Endodermal cell (in vitro differentiated cells): ENCODE measurements around the gene CTR9. TPM values are rescaled to one million over a fixed set of nuclear protein-coding genes. Genes with fewer than 3 reads are reported as not detected.

Source experiments
- DNase-seq: peaks from one replicate; pipeline ENCODE4 v3.0.0-alpha.2; 2017
- H3K27ac ChIP-seq: 2 replicates; pipeline ENCODE4 v1.5.1; 2013; ENCODE audit warnings: mild to moderate bottlenecking, low read depth, low read length, moderate library complexity
- H3K27me3 ChIP-seq: 2 replicates; pipeline ENCODE4 v1.6.1; 2013; ENCODE audit warnings: mild to moderate bottlenecking, low read length, moderate library complexity; ENCODE audit not compliant: insufficient read depth, control insufficient read depth, poor library complexity, severe bottlenecking
- H3K36me3 ChIP-seq: 2 replicates; pipeline ENCODE4 v1.7.0; 2013; ENCODE audit warnings: mild to moderate bottlenecking, low read length, moderate library complexity; ENCODE audit not compliant: control insufficient read depth, insufficient read depth
- H3K4me1 ChIP-seq: one replicate; pipeline ENCODE4 v1.7.0; 2013; ENCODE audit warnings: low read length; ENCODE audit not compliant: control insufficient read depth, insufficient read depth
- H3K4me3 ChIP-seq: 2 replicates; pipeline ENCODE4 v1.5.1; 2013; ENCODE audit warnings: mild to moderate bottlenecking, low read length, moderate library complexity
- H3K9ac ChIP-seq: 2 replicates; pipeline ENCODE4 v1.6.1; 2013; ENCODE audit warnings: mild to moderate bottlenecking, low read length, moderate library complexity; ENCODE audit not compliant: poor library complexity, severe bottlenecking; ENCODE audit errors: extremely low read depth
- H3K9me3 ChIP-seq: 2 replicates; pipeline ENCODE4 v1.6.1; 2013; ENCODE audit warnings: mild to moderate bottlenecking, low read length, moderate library complexity; ENCODE audit not compliant: control insufficient read depth
- H3K27ac Mint-ChIP-seq: 2 replicates; pipeline ENCODE4 v1.8.0; 2020; ENCODE audit warnings: mixed read lengths
- H3K27me3 Mint-ChIP-seq: 2 replicates; pipeline ENCODE4 v1.8.0; 2021; ENCODE audit warnings: mild to moderate bottlenecking, mixed read lengths; ENCODE audit not compliant: insufficient read depth
- H3K36me3 Mint-ChIP-seq: 2 replicates; pipeline ENCODE4 v1.8.0; 2020; ENCODE audit warnings: low read depth, mixed read lengths
- H3K4me1 Mint-ChIP-seq: 2 replicates; pipeline ENCODE4 v1.8.0; 2020; ENCODE audit warnings: mixed read lengths
- H3K4me3 Mint-ChIP-seq: 2 replicates; pipeline ENCODE4 v1.8.0; 2020; ENCODE audit warnings: mild to moderate bottlenecking, moderate library complexity, mixed read lengths
- H3K9me3 Mint-ChIP-seq: 2 replicates; pipeline ENCODE4 v1.8.0; 2020; ENCODE audit warnings: mild to moderate bottlenecking, mixed read lengths
- WGBS, 2 experiments: methylation state at CpG; one replicate each; pipeline versions ENCODE4 v1.1.5 to v1.1.7; 2013; ENCODE audit warnings: missing lambda C conversion rate in 2 of 2, mixed read lengths in 1 of 2; ENCODE audit not compliant: insufficient coverage in 1 of 2, insufficient read length in 1 of 2; 5-methylcytosine and 5-hydroxymethylcytosine counted together
- total RNA-seq, 2 donors: library from RNA; stranded (reverse); fragmentation: NEBNext Ultra II Directional in 1 of 2; extraction: Animal tissue kit (Norgen Biotek cat#: 25700) in 1 of 2; gene quantifications; 2 replicates in 1 of 2; 3 replicates in 1 of 2; pipeline ENCODE4 v1.2.1, GENCODE V29; 2021
- TF ChIP-seq, protein P1 (sequence below): fragments of 200-600 bp; sonication (generic); conservative IDR thresholded peaks from 2 replicates; pipeline ENCODE4 v1.5.0; 2021; ENCODE audit warnings: antibody characterized with exemption, mild to moderate bottlenecking

The CTR9 gene
- total RNA-seq, 2 donors from 2014 or later: 32.7 to 37.5 TPM

GRCh38 chr11:10727146-10727851 lies 23.7 kb upstream of the CTR9 start:
- DNase-seq: no peak
- Histone ChIP-seq H3K27me3 (no peaks in the 10 kb centered on the region), H3K9me3 (peaks cover 4% of the 10 kb centered on the region), H3K4me3 (no peak overlapping the region), H3K36me3 (no peaks in the 10 kb centered on the region), H3K9ac (no peak overlapping the region), H3K27ac (no peak overlapping the region), H3K4me1 (no peaks in the 10 kb centered on the region)
- Mint-ChIP-seq H3K27me3 (peaks cover 19% of the 10 kb centered on the region), H3K4me3 (no peak overlapping the region), H3K9me3 (no peaks in the 10 kb centered on the region), H3K27ac (no peak overlapping the region), H3K4me1 (peaks cover 3% of the 10 kb centered on the region), H3K36me3 (no peaks in the 10 kb centered on the region)
- 89 to 96% methylated on average over 4 of the region's 4 CpGs for whole genome bisulfite sequencing, 2 experiments
- TF ChIP-seq, protein P1, sequence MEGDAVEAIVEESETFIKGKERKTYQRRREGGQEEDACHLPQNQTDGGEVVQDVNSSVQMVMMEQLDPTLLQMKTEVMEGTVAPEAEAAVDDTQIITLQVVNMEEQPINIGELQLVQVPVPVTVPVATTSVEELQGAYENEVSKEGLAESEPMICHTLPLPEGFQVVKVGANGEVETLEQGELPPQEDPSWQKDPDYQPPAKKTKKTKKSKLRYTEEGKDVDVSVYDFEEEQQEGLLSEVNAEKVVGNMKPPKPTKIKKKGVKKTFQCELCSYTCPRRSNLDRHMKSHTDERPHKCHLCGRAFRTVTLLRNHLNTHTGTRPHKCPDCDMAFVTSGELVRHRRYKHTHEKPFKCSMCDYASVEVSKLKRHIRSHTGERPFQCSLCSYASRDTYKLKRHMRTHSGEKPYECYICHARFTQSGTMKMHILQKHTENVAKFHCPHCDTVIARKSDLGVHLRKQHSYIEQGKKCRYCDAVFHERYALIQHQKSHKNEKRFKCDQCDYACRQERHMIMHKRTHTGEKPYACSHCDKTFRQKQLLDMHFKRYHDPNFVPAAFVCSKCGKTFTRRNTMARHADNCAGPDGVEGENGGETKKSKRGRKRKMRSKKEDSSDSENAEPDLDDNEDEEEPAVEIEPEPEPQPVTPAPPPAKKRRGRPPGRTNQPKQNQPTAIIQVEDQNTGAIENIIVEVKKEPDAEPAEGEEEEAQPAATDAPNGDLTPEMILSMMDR: no peak

GRCh38 chr11:10728154-10728553 lies 22.9 kb upstream of the CTR9 start:
- WGBS, 2 experiments: 86 to 88% methylated on average over 2 to 3 of the region's 3 CpGs
- Mint-ChIP-seq H3K27ac (no peak overlapping the region), H3K27me3 (peaks cover 22% of the 10 kb centered on the region), H3K4me1 (peaks cover 3% of the 10 kb centered on the region), H3K4me3 (peak overlapping the region; percentile 68), H3K36me3 (no peaks in the 10 kb centered on the region), H3K9me3 (no peaks in the 10 kb centered on the region)
- Histone ChIP-seq H3K4me3 (peak overlapping the region; percentile 91), H3K27ac (no peak overlapping the region), H3K27me3 (no peaks in the 10 kb centered on the region), H3K9ac (no peak overlapping the region), H3K9me3 (peaks cover 4% of the 10 kb centered on the region), H3K4me1 (no peaks in the 10 kb centered on the region), H3K36me3 (no peaks in the 10 kb centered on the region)
- TF ChIP-seq, protein P1: peak; percentile 43
- DNase-seq: no peak

DNA sequence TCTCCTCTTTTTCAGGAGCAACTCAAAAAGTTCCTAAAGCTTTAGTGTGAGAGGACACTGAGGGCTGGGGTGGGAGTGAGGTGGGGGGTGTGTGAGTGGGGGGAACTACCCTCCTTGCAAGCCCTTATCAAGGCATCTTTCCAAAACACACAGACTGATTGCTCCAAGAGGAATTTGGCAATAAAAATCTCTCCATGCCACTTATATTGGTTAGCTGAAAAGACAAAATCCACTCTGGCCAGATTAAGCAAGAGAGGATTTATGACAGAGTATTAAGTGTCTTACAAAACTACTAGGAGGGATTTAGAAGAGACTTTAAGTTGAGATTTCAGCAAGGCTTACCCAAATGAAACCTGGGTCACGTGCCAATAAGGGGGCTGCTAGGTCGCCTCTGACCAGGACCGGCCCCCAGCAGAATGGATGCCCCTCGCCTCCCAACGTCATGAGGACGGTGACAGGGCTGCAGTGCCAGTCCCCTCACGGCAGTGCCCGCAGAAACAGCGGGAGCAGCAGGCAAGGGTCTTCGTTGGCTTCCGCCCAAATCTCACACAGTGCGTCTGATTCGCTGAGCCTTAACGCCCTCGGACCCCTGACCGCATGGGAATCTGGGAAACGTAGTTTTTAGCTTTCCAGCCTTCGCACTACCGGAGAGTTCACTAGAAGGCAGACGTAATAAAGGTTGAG lies 22.1 kb upstream of the CTR9 start:
- Mint-ChIP-seq H3K9me3 (no peaks in the 10 kb centered on the region), H3K27me3 (peaks cover 22% of the 10 kb centered on the region), H3K4me1 (peaks cover 3% of the 10 kb centered on the region), H3K4me3 (peak overlapping the region; percentile 68), H3K36me3 (no peaks in the 10 kb centered on the region), H3K27ac (peak overlapping the region; percentile 66)
- no peaks in the 10 kb centered on the region for H3K36me3 ChIP-seq
- no peaks in the 10 kb centered on the region for H3K4me1 ChIP-seq
- peaks cover 4% of the 10 kb centered on the region for H3K9me3 ChIP-seq
- 4 to 11% methylated on average over 3 to 18 of the region's 20 CpGs for WGBS, 2 experiments
- no peak overlapping the region for H3K27ac ChIP-seq
- DNase-seq: peak; percentile 88
- peak overlapping the region; percentile 91 for H3K4me3 ChIP-seq
- TF ChIP-seq, protein P1: no peak
- peak overlapping the region; percentile 39 for H3K9ac ChIP-seq
- no peaks in the 10 kb centered on the region for H3K27me3 ChIP-seq
